Skeletal muscle satellite cell (primary cell): ENCODE measurements around the gene ITPRIPL2.

Source experiments
- H3K27me3 ChIP-seq: 2 replicates; pipeline ENCODE4 v1.7.0; 2013; ENCODE audit warnings: low read length; ENCODE audit not compliant: control insufficient read depth, insufficient read depth
- H3K36me3 ChIP-seq: 2 replicates; pipeline ENCODE4 v1.7.0; 2013; ENCODE audit warnings: mild to moderate bottlenecking, control low read depth, low read length; ENCODE audit not compliant: insufficient read depth
- H3K4me1 ChIP-seq: 2 replicates; pipeline ENCODE4 v1.7.0; 2013; ENCODE audit warnings: low read length; ENCODE audit not compliant: control insufficient read depth, insufficient read depth
- H3K4me2 ChIP-seq: 2 replicates; pipeline ENCODE4 v1.7.0; 2013; ENCODE audit warnings: mild to moderate bottlenecking, low read length
- H3K4me3 ChIP-seq: 2 replicates; pipeline ENCODE4 v1.7.0; 2013; ENCODE audit warnings: low read length
- H3K9ac ChIP-seq: 2 replicates; pipeline ENCODE4 v1.7.0; 2013; ENCODE audit warnings: mild to moderate bottlenecking, low read depth, low read length, moderate library complexity
- H3K9me3 ChIP-seq: replicated peaks from 2 replicates; pipeline ENCODE4 v1.7.0; 2013; ENCODE audit warnings: mild to moderate bottlenecking, control low read depth, low read length

Gene ITPRIPL2

DNA sequence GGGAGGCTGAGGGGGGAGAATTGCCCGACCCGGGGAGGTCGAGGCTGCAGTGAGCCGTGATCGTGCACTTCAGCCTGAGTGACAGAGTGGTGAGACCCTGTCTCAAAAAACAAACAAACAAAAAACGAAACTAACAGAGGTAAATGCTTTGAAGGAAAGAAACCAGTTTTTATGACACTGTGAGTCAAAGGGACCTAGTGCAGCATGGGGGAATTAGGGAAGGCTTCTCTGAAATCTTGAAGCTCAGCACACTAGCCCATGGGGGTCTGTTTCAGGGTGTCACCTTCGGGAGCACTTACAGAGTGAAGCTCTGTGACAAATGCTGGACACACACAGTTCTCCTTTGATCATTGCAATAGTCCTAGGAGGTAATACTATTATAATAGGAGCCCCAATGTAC is 16.6 kb downstream of the ITPRIPL2 start:
- Histone ChIP-seq H3K36me3 (no peaks in the 10 kb centered on the region), H3K9ac (peak overlapping the region; percentile 46), H3K27me3 (no peaks in the 10 kb centered on the region), H3K4me3 (peak overlapping the region; percentile 40), H3K9me3 (no peaks in the 10 kb centered on the region), H3K4me1 (peaks cover 21% of the 10 kb centered on the region), H3K4me2 (peak overlapping the region; percentile 67)

DNA sequence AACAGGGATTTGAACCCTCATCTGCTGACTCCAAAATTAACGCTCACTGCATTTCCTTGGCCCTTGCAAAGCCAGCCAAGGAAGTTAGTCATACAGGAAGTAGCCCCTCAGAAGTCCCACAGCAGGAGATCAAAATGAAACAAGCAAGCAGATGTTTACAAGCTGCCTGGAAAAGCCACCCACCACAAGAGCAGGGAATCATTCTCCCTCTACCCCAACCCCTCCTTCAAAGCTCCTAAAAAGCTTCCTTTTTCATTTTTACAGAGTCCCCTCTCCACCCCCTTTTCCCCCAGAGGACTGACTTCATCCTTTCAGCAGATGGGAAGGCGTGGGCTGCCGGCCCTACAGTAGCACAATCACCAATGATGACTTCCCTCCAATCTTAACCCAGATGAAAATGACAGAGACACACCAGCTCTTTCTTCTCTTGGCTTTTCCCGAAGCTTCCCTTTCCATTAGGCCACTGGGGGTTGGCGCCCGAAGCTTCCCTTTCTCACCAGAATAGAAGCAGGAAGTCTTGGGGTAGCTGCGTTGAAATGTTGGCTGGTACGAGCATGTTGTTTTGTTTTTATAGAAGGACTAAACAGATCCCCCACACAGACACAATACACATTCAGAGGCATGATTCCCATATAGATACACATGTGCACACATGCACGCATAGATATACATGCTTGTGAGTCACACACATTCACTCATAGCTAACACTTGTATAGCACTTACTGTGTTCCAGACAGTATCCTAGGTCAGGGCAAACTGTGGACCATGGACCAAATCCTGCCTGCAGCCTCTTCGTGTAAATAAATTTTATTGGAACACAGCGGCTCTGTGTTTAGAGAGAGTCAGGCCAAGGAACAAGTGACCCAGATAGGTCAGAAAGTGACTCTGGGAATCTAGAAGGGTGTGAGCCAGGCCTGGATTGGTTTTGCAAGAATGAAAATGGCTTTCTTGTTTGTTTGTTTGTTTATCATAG is 17.4 kb downstream of the ITPRIPL2 start:
- Histone ChIP-seq H3K9ac (peak overlapping the region; percentile 46), H3K4me3 (peak overlapping the region; percentile 40), H3K4me2 (peak overlapping the region; percentile 67), H3K36me3 (no peaks in the 10 kb centered on the region), H3K27me3 (no peaks in the 10 kb centered on the region), H3K9me3 (no peaks in the 10 kb centered on the region), H3K4me1 (peaks cover 28% of the 10 kb centered on the region)

DNA sequence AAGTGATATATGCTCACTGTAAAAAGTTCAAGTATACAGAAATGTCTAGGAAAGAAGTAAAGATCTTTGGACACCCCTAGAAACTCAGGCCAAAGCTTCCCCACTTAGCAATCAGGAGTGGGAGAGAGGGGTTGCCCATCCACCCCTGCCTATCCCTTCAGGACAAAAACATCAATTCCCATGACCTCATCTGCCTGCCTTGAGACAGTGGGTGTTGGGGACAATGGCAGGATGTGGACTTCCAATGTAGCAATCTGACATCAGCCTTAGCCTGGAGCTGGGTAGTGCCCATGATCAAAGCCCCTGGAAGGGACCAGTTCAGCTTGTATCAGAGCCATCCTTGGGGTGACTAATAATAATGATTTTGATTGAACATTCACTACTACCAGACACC is 18.1 kb downstream of the ITPRIPL2 start:
- H3K9ac ChIP-seq: no peak overlapping the region
- H3K4me1 ChIP-seq: peaks cover 35% of the 10 kb centered on the region
- no peaks in the 10 kb centered on the region for H3K36me3 ChIP-seq
- no peak overlapping the region for H3K4me2 ChIP-seq
- H3K4me3 ChIP-seq: no peak overlapping the region
- no peaks in the 10 kb centered on the region for H3K27me3 ChIP-seq
- no peaks in the 10 kb centered on the region for H3K9me3 ChIP-seq

DNA sequence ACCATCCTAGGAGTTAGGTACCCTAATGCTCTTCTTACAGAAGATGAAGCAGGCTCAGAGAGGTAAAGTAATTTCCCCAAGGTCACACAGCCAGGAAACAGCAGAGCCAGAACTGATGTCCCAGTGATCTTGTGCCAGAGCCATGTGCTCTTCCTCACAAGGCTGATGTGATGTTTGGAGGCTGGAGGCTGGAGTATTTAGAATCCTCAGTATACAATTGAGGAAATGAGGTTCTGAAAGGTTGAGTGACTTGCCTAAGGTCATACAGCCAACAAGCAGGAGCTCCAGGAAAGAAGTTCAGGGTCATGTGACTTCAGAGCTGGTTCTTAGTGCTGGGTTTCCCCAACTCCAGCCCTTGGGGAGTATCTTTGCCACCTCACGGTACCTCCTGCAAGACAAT is 18.5 kb downstream of the ITPRIPL2 start:
- Histone ChIP-seq H3K4me1 (peaks cover 39% of the 10 kb centered on the region), H3K36me3 (no peaks in the 10 kb centered on the region), H3K4me3 (no peak overlapping the region), H3K4me2 (no peak overlapping the region), H3K9me3 (no peaks in the 10 kb centered on the region), H3K9ac (no peak overlapping the region), H3K27me3 (no peaks in the 10 kb centered on the region)

DNA sequence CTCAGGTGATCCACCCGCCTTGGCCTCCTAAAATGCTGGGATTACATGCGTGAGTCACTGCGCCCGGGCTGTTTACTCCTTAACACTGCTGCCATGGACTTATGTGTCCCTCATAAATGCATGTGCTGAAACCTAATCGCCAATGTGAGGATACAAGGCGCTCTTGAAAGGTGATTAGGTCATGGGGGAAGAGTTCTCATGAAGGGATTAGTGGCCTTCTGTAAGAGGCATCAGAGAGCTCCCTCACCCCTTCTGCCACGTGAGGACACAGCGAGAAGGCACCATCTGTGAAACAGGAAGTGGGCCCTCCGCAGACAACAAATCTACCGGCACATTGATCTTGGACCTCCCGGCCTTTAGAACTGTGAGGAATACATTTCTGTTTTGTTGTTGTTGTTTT is 19.1 kb downstream of the ITPRIPL2 start:
- H3K4me3 ChIP-seq: no peak overlapping the region
- H3K9me3 ChIP-seq: no peaks in the 10 kb centered on the region
- no peak overlapping the region for H3K9ac ChIP-seq
- no peaks in the 10 kb centered on the region for H3K36me3 ChIP-seq
- no peak overlapping the region for H3K4me2 ChIP-seq
- peaks cover 44% of the 10 kb centered on the region for H3K4me1 ChIP-seq
- H3K27me3 ChIP-seq: no peaks in the 10 kb centered on the region

DNA sequence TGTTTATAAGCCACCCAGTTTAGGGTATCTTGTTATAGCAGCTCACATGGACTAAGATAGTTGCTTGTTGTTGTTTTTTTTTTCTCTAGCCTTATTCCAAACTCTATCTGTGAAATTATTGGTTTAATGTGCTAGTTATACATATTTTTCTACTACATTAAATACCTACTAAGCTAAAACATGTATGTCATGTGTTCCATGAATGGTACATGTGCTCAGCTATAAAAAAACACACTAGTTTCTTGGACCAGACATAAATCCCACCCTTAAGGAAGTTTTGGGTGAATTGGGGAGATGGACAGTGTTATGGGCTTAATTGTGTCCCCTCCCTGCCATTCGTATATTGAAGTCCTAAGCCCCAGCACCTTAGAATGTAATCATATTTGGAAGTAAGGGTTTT is 19.8 kb downstream of the ITPRIPL2 start:
- Histone ChIP-seq H3K9me3 (no peaks in the 10 kb centered on the region), H3K36me3 (no peaks in the 10 kb centered on the region), H3K27me3 (no peaks in the 10 kb centered on the region), H3K4me1 (peaks cover 49% of the 10 kb centered on the region), H3K9ac (no peak overlapping the region), H3K4me3 (no peak overlapping the region), H3K4me2 (no peak overlapping the region)

DNA sequence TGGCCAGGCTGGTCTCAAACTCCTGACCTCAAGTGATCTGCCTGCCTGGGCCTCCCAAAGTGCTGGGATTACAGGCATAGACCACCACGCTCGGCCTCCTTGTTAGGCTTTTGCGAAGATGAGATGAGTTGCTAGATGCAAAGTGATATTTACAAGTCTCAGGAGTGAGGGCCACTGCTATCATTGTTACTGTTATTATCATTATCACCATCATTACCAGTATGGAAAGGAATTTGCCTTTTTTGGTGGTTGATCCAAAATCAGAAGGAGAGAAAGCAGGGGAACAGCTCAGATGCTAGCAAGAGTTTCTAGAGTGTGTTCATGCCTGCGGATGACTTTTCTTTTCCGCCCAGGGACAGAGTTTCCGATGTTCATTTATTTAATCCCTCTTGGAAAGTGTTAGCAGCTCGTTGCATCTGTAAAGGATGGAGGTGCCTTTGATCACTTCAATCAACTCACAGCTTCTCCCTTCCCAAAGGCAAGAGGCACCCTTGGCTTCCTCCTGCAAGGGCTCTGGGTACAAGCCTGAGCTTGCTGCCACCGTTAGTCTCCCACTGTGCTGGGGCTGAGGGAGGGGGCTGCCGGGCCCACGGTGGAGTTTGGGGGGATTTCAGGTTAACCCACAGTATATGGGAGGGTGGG is 21.6 kb downstream of the ITPRIPL2 start:
- Histone ChIP-seq H3K9me3 (no peaks in the 10 kb centered on the region), H3K9ac (no peak overlapping the region), H3K27me3 (no peaks in the 10 kb centered on the region), H3K36me3 (no peaks in the 10 kb centered on the region), H3K4me1 (peaks cover 50% of the 10 kb centered on the region), H3K4me3 (no peak overlapping the region), H3K4me2 (no peak overlapping the region)

DNA sequence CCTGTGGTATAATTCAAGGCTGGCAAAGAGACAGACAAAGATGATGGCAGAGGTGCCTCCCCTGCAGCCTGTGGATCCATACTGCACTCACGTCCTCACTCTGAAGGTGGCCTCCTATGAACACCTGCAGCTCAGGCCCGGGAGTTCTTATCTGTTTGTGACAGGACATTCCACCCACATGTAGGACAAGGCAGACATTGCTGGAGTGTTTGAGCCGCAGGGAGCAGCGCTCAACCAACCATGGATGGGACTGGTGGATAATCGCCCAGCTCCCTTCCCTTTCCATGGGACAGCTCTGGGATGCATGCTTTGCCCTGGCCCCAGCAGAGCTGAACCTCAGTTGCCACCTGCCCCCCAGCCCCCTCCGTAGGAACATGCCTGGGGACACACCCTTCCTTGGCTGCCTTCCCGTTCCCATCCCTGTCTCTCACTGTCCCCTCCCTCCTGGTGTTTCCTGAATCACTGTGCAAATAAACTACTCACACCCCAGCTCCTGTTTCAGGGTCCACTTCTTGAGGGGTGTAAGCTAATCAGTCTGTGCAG is 22.2 kb downstream of the ITPRIPL2 start:
- Histone ChIP-seq H3K4me2 (peak overlapping the region; percentile 16), H3K4me3 (no peak overlapping the region), H3K9ac (no peak overlapping the region), H3K9me3 (no peaks in the 10 kb centered on the region), H3K36me3 (no peaks in the 10 kb centered on the region), H3K27me3 (peaks cover 2% of the 10 kb centered on the region), H3K4me1 (peaks cover 43% of the 10 kb centered on the region)

DNA sequence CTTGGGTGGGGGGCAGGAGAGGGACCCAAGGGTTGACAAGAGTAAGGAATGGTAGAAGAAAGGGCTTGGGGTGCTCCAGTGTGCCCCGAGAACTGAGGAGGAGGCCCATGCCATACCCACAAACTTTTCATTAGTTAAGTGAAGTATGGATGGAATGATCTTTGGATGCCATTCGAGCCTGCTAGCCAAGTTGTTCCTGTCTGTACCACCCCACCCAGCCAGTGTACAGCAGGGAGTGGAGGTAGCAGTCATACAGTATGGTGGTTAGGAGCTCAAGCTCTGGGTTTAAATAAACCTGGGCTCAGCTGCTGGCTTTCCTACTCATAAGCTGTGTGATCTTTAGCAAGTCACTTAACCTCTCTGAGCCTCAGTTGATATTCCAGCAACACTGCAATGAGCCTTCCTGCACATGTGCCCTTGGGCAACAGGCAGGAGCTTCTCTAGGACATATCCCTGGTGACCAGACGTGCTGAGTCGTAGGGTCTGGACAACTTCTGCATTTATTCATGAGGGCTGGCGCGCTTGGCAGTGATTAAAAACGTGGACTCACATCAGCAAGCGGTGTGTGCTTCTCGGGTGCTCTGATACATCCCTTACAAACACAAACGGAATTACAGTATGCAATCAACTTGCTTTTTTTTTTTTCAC is 22.9 kb downstream of the ITPRIPL2 start:
- Histone ChIP-seq H3K4me3 (no peak overlapping the region), H3K4me1 (peaks cover 36% of the 10 kb centered on the region), H3K36me3 (no peaks in the 10 kb centered on the region), H3K27me3 (peaks cover 2% of the 10 kb centered on the region), H3K4me2 (peak overlapping the region; percentile 16), H3K9ac (no peak overlapping the region), H3K9me3 (no peaks in the 10 kb centered on the region)

DNA sequence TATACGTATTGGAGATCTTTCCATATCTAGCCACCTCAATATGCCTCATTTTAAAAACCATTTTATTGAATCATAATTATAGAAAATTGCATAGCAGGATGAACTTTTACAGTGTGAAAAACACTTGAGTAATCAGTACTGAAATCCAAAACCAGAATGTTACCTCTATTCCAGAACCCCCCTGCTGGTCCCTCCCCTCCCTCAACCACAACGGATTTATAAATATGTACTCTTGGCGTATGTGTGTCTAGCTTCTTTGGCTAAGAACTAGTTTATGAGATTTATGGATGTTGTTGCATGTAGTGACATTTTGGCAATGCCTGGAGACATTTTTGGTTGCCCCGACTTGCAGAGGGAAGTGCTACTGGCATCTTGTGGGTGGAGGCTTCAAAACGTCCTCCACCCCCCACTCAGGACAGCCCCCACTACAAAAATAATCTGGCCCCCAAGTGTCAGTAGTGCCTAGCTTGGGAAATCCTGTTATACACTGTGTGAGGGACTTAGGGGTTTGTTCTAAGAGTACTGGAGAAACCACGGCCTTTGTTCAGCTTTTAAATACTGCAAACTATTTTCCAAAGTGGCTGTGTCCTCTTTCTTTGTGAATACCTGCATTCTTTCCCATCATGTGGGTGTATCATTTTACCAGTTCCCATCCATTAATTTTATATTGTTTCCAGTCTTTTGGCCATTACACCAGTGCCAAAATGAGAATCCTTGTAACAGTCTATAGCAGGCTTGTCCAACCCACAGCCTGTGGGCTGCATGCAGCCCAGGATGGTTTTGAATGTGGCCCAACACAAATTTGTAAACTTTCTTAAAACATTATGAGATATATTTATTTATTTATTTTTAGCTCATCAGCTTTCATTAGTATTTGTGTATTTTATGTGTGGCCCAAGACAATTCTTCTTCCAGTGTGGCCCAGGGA is 23.7 kb downstream of the ITPRIPL2 start:
- peaks cover 31% of the 10 kb centered on the region for H3K4me1 ChIP-seq
- no peaks in the 10 kb centered on the region for H3K36me3 ChIP-seq
- no peaks in the 10 kb centered on the region for H3K9me3 ChIP-seq
- H3K9ac ChIP-seq: no peak overlapping the region
- H3K27me3 ChIP-seq: peaks cover 2% of the 10 kb centered on the region
- H3K4me2 ChIP-seq: no peak overlapping the region
- H3K4me3 ChIP-seq: no peak overlapping the region
